Measurements from ENCODE around the gene ZFYVE9.

GRCh38 chr1:52348704-52349300, 206.9 kb downstream of the ZFYVE9 start:
- TF ChIP-seq POLR2A (IDR thresholded peaks at IDR 0.05; ENCODE audit: low read length) (no peak), GATA1 (IDR thresholded peaks at IDR 0.05; ENCODE audit: low read depth, low read length) (no peak)

Data from erythroblast (primary cell).